ENCODE results near the gene S100A6. TPM values are rescaled to one million over a fixed set of nuclear protein-coding genes. Genes with fewer than 3 reads are reported as not detected.

S100A6 gene
- 1,840 and 3,415 TPM in 2 replicates for total RNA-seq

DNA sequence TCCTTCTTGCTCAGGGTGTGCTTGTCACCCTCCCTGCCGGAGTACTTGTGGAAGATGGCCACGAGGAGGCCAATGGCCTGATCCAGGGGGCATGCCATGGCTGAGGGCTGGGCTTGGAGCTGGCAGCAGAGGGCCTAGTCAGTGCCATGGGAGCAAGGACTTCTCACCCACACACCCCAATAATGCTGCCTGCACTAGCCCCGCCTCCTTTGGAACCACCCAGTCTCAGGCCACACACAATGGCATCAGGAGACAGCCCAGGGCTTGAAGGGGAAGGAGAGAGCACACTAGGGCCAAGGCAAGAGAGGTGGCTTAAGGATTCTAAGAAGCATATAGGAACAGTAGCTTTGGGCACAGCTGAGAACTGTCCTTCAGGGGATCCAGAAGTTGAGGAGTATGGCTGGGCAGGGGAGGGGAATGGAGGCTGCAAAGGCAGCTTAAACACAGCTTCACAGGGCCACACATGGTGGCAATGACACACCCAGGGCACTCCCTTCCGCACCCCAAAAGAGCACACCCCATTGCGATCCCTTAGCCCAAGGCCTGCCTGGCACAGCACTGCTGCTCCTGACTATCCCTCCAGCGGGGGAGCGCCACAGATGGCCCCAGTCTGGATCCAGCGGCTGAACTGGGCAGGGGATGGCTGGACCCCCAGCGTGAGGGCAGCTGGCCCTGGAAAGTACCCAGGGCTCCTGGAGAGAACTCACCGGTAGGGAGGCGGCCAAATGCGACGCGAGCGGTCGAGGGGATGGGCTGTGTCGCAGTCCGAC is at the start of gene S100A6:
Gene S100A6, minus strand, starts transcription at position 750 of the 770 bp plus-strand sequence. Its CDS starts 652 bp downstream, at position 98.

DNA sequence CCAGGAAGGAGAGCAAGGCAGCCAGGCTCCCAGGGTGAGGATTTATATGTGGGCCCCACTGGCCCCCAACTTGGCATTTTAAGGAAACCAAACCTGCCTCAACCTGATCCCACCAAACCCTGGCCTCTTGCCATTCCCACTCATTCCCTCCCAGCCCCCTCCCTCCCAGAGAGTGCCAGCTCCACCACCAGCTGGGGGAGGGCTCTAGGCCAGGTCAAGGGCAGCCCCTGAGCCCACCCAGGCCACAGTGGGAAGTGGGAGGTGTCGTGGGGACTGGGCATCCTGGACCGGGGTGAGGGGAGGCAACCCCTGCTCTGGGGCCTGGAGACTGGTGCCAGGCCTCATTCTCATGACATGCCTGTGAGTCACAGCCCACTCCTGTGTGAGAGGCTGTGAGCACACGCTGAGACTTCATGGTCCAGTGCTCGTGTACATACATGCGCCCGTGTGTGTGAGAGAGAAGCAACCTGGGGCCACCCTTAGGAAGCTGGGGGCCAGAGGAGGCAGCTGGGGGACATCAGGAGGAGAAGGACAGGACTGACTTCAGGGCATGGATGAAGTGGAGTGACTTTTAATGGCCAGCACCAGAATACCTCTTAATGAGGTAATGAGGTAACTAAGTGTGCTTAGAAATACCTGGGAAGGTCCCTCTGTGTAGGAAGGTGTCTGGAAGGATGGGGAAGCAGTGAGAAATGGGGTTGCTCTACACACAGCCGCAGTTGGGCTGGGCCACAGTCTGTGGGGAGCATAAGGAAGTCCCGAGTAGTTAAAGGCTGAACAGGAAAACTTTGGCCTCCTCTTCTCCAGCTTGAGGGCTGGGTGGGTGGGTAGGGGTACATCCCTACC is 30.0 kb upstream of the S100A6 start, which contains the start of gene S100A2:
Gene S100A2, minus strand, starts transcription at position 316 of the 846 bp plus-strand sequence. CDS start 1,967 bp downstream, outside the sequence.

DNA sequence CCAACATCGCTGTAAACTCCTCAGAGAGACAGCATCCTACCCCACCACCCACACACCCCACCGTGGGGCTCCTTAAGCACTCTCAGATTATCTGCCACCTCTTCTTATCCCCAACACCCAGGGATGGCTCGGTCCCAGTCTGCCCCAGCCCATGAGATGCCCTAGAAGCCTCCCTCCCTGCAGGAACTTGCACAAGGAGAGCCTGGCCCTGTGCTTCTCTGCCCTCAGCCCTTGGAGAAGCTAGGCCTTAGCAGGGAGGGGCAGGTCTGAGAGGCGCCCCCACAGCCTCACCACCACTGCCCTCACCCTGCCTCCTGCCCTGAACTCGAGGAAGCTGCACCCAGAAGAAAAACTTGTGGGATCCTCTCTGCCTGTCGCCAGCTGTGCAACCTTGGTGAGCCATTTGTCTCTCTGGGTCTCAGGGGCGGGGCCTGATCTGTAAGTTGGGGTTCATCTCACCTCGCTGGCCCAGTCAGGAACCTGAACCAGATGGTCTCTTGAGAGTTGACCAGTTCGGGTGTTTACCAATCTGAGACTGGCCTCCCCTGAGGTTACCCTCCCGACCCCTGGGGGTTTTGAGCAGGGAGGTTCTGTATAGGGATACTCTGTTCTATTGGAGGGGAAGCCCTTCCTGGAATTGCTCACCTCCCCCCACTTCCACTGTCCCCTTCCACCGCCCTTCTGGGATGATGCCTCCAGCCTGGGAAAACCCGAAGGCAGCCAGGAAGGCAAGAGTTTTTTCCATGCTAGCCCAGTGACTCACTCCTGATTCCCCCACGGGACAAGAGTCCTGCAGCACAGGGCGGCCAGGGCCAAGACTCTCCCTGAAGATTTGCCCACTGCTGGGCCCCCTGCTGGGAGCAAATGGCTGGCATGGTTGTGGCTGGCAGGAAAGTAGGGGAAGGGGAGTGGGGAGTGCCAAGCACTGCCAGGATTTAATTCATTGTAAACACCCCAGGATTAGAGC is 13.2 kb upstream of the S100A6 start, which contains the start of gene S100A3:
Gene S100A3, minus strand, starts transcription at position 537 of the 967 bp plus-strand sequence. CDS start 773 bp downstream, outside the sequence.

DNA sequence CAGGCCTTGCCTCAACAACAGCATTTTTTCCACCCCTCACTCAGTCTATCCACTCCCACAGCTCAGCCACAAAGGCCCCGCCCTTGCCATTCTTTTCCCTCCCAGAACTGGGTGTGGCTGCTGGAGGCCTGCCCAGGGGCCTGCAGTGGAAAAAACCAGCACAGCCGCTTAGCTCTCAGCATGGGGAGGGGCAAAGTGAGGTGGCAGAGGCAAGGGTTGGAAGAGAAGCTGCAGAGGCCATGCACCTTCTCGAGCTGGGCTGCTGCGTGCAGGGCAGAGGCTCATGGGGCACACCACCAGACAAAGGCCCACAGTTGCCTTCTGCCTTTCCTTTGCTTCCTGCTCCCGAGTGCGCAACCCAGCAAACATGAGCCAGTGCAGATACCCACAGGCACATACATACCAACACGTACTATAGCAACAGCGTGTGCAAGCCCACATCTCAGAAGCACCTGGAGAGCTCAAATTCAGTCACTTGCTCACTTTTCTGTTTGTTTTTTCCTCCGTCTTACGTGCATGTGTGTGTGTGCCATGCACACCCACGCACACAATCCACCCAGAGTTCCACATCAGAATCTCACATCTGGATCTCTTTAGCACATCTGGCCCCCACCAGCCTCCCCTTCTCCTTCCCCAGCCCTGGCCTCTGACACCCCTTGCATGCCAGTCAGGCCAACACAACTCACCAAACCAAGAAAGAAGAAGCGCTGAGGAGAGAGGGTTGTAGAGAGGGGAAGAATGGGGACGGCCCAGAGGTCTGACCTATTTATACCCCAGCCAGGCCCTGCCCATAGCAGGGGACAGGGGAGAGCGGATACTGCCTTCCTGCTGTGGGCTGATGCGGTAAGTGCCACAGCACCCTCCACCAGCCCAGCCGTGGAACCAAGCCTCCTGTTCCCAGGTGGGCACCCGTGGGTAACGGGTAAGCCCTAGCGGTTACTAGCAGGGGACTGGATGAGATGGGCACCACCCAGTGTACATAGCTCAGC is 9.6 kb upstream of the S100A6 start, which contains the start of gene S100A4:
Gene S100A4, minus strand, starts transcription at position 740 of the 989 bp plus-strand sequence. CDS start 1,012 bp downstream, outside the sequence.

DNA sequence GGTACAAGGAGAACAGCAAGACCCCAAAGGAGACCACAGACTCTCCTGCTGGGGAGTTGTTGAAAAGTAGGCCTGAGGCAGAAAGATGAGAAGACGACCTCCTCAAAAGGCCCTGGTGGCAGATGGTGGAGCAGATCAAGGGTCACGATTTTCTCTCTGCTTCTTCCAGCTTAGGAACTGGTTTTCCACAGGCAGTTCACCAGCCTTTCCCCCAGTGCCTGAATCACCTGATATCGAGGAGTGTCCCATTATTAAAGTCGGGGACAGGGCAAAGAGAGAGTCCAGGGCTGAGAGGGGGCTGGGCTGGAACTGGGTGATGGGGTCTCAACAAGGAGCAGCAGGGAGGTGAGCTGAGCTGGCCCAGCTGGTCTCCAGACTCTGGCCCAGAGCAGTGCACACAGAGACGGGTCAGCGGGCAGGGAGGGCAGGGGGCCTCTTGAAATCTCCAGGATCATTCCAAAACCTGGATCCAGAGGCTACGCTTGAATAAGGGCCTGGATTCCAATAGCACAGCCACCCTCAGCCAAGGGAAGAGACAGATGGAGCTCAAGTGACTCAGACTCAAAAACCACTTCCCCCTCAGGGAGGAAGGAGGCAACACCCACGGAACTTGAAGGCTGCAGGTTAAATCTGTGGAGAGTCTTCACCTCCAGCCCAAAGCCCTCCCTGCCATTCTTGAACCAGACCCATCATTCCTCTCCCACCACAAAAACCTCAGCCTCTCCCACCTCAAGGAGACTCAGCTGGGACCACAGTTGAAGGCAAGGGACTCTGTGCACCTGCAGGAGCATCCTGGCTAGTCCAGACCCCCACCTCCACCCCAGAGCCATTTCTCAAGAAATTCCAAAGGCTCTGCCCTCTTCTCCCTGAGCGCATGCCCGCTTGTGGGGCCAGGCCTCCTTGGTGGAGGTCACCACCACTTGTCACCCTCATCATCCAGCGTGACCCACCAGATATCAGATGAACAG is 4.9 kb upstream of the S100A6 start, which contains the start of gene S100A5:
Gene S100A5, minus strand, starts transcription at position 541 of the 968 bp plus-strand sequence. CDS start 743 bp downstream, outside the sequence.

Other genes starting within 250 kb of the S100A6 start
- not detected in 2 replicates for gene PGLYRP3, start 223.0 kb downstream of the S100A6 start, total RNA-seq
- not detected in 2 replicates for gene PGLYRP4, start 187.2 kb downstream of the S100A6 start, total RNA-seq
- 0.28 and 0.83 TPM in 2 replicates for gene S100A9, start 178.1 kb downstream of the S100A6 start, total RNA-seq
- gene S100A12, start 160.4 kb downstream of the S100A6 start, total RNA-seq, result not detected in 2 replicates
- gene S100A8, start 144.9 kb downstream of the S100A6 start, total RNA-seq, result not detected in 2 replicates
- gene S100A7A, start 119.5 kb downstream of the S100A6 start, total RNA-seq, result not detected in 2 replicates
- not detected in 2 replicates for gene S100A7, start 75.3 kb downstream of the S100A6 start, total RNA-seq
- gene S100A5, start 4.9 kb upstream of the S100A6 start, total RNA-seq, result 1.1 TPM in 1 of 2 replicates, not detected in the other
- gene S100A4, start 9.8 kb upstream of the S100A6 start, total RNA-seq, result 191 and 237 TPM in 2 replicates
- gene S100A3, start 13.3 kb upstream of the S100A6 start, total RNA-seq, result 8.2 and 10.4 TPM in 2 replicates
- gene S100A2, start 29.9 kb upstream of the S100A6 start, total RNA-seq, result 1.8 and 2.6 TPM in 2 replicates
- gene S100A16, start 77.1 kb upstream of the S100A6 start, total RNA-seq, result 84.3 and 106 TPM in 2 replicates
- gene S100A14, start 80.3 kb upstream of the S100A6 start, total RNA-seq, result 0.18 and 0.28 TPM in 2 replicates
- gene S100A13, start 91.5 kb upstream of the S100A6 start, total RNA-seq, result 132 and 199 TPM in 2 replicates
- not detected in 2 replicates for gene S100A1, start 92.4 kb upstream of the S100A6 start, total RNA-seq
- 21.5 and 24.2 TPM in 2 replicates for gene CHTOP, start 98.1 kb upstream of the S100A6 start, total RNA-seq
- 51.9 and 63.6 TPM in 2 replicates for gene SNAPIN, start 122.7 kb upstream of the S100A6 start, total RNA-seq
- gene ILF2, start 135.0 kb upstream of the S100A6 start, total RNA-seq, result 145 and 148 TPM in 2 replicates
- gene NPR1, start 142.7 kb upstream of the S100A6 start, total RNA-seq, result 0.57 and 1.5 TPM in 2 replicates
- gene INTS3, start 192.1 kb upstream of the S100A6 start, total RNA-seq, result 18.3 and 24.3 TPM in 2 replicates
- 9.8 and 16.3 TPM in 2 replicates for gene SLC27A3, start 239.4 kb upstream of the S100A6 start, total RNA-seq